ENCODE results near the gene SYNPO2. TPM values are rescaled to one million over a fixed set of nuclear protein-coding genes. Genes with fewer than 3 reads are reported as not detected.
A peak's percentile ranks its signal among the peaks of the same experiment; 100 is the strongest.

Gene SYNPO2
- total RNA-seq, 2 experiments from 2014 or later = 0.13 to 0.18 TPM

GRCh38 chr4:118850488-118851173, 38.0 kb upstream of the SYNPO2 start:
- Mint-ChIP-seq H3K27ac (peak overlapping the region; percentile 83), H3K4me3 (peak overlapping the region; percentile 82), H3K9me3 (peaks cover 3% of the 10 kb centered on the region), H3K36me3 (ENCODE audit: low read depth) (peaks cover 9% of the 10 kb centered on the region), H3K27me3 (peaks cover 5% of the 10 kb centered on the region), H3K4me1 (ENCODE audit: low read depth) (peaks cover 22% of the 10 kb centered on the region)
- ATAC-seq (peak; percentile 93), DNase-seq (peak; percentile 48)
- TF ChIP-seq, protein P1, sequence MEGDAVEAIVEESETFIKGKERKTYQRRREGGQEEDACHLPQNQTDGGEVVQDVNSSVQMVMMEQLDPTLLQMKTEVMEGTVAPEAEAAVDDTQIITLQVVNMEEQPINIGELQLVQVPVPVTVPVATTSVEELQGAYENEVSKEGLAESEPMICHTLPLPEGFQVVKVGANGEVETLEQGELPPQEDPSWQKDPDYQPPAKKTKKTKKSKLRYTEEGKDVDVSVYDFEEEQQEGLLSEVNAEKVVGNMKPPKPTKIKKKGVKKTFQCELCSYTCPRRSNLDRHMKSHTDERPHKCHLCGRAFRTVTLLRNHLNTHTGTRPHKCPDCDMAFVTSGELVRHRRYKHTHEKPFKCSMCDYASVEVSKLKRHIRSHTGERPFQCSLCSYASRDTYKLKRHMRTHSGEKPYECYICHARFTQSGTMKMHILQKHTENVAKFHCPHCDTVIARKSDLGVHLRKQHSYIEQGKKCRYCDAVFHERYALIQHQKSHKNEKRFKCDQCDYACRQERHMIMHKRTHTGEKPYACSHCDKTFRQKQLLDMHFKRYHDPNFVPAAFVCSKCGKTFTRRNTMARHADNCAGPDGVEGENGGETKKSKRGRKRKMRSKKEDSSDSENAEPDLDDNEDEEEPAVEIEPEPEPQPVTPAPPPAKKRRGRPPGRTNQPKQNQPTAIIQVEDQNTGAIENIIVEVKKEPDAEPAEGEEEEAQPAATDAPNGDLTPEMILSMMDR (IDR thresholded peaks at IDR 0.05) = no peak
- intact Hi-C loops (cut with micrococcal nuclease) = no loop called here
- POLR2A ChIA-PET = interaction anchor here (1.0 to 2.0 kb wide), 4 partner anchors 10 to 21 kb away, joined by 3 to 7 read pairs (median 4); no protein-coding TSS in a partner anchor
- CTCF ChIA-PET = interaction anchor here (0.6 to 7.5 kb wide), 6 partner anchors 10 to 83 kb away, joined by 3 to 42 read pairs (median 4); no protein-coding TSS in a partner anchor

- H3K27ac Mint-ChIP-seq = no peak overlapping the region
These were observed 30.9 kb upstream of the SYNPO2 start for GRCh38 chr4:118857760-118858159.

GRCh38 chr4:118858779-118859178, 29.9 kb upstream of the SYNPO2 start:
- ChIA-PET POLR2A (no interaction called here), CTCF (interaction anchor here (1.0 to 1.3 kb wide), 2 partner anchors 22 to 87 kb away, joined by 3 read pairs; no protein-coding TSS in a partner anchor)
- intact Hi-C loops (cut with micrococcal nuclease) = no loop called here

More at GRCh38 chr4:118857760-118858159, 30.9 kb upstream of the SYNPO2 start:
- no peak for DNase-seq
- intact Hi-C loops (cut with micrococcal nuclease) = no loop called here
- Mint-ChIP-seq H3K4me1 (ENCODE audit: low read depth) (peaks cover 10% of the 10 kb centered on the region), H3K9me3 (no peaks in the 10 kb centered on the region), H3K27me3 (no peaks in the 10 kb centered on the region), H3K36me3 (ENCODE audit: low read depth) (no peaks in the 10 kb centered on the region), H3K4me3 (no peak overlapping the region)
- TF ChIP-seq, protein P1 (IDR thresholded peaks at IDR 0.05) = no peak
- no peak for ATAC-seq
- POLR2A ChIA-PET = no interaction called here
- CTCF ChIA-PET = interaction anchor here (1.0 to 1.3 kb wide), 4 partner anchors 18 to 86 kb away, joined by 3 to 4 read pairs (median 4); partner anchors contain the start of gene SYNPO2

GRCh38 chr4:118865091-118865708, 23.5 kb upstream of the SYNPO2 start:
- peak; percentile 13 for DNase-seq
- H3K4me1 Mint-ChIP-seq (ENCODE audit: low read depth) = peaks cover 6% of the 10 kb centered on the region
- TF ChIP-seq, protein P1 (IDR thresholded peaks at IDR 0.05) = peak; percentile 62
- no peak overlapping the region for H3K27ac Mint-ChIP-seq
- H3K36me3 Mint-ChIP-seq (ENCODE audit: low read depth) = no peaks in the 10 kb centered on the region
- intact Hi-C loops (cut with micrococcal nuclease) = no loop called here
- ChIA-PET POLR2A (no interaction called here), CTCF (interaction anchor here (0.6 to 4.0 kb wide), 24 partner anchors 9 to 180 kb away, joined by 3 to 42 read pairs (median 4); partner anchors contain the start of genes METTL14 and SYNPO2)
- no peaks in the 10 kb centered on the region for H3K9me3 Mint-ChIP-seq
- H3K4me3 Mint-ChIP-seq = no peak overlapping the region
- no peaks in the 10 kb centered on the region for H3K27me3 Mint-ChIP-seq
- ATAC-seq = peak; percentile 37

More at GRCh38 chr4:118858779-118859178, 29.9 kb upstream of the SYNPO2 start:
- H3K4me3 Mint-ChIP-seq = no peak overlapping the region
- no peaks in the 10 kb centered on the region for H3K9me3 Mint-ChIP-seq
- TF ChIP-seq, protein P1 (IDR thresholded peaks at IDR 0.05) = no peak
- peaks cover 4% of the 10 kb centered on the region for H3K4me1 Mint-ChIP-seq (ENCODE audit: low read depth)
- ATAC-seq = no peak
- H3K36me3 Mint-ChIP-seq (ENCODE audit: low read depth) = no peaks in the 10 kb centered on the region
- H3K27ac Mint-ChIP-seq = no peak overlapping the region
- DNase-seq = no peak
- H3K27me3 Mint-ChIP-seq = no peaks in the 10 kb centered on the region
